ENCODE data around the gene SPRED2. TPM values are rescaled to one million over a fixed set of nuclear protein-coding genes. Genes with fewer than 3 reads are reported as not detected.

SPRED2 gene
- total and polyA plus RNA-seq, 2 of the 8 experiments (the other 6 are each of a cell fraction or from before 2014, with no cell fraction given): 15.3 to 22.5 TPM

DNA sequence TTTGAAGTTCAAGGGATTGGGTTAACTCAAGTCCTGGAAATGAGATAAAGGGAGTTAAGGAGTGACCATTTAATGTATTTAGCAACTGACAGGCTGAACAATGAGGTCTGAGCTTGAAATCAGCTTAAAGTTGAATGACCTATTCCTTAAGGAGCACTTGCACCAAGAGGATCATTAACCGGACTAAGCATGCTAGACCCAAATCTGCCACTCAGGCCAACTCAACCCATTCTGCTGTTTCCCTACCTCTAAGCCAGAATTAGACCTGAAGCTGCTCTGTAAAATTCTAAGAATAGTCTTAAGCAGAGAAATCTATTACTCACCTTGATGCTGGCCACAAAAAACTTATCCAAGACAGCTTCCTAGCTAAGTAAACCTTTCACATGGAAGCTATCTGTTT, 59.8 kb downstream of the SPRED2 start:
- TF ChIP-seq GABPA (IDR thresholded peaks at IDR 0.05; ENCODE audit: borderline replicate concordance, insufficient read depth, low read length) (no peak), TAF7 (optimal IDR thresholded peaks at IDR 0.05; ENCODE audit: borderline replicate concordance, low read depth, low read length) (no peak), KDM1A (IDR thresholded peaks at IDR 0.05; ENCODE audit: borderline replicate concordance, low read length) (no peak), RBBP5 (IDR thresholded peaks at IDR 0.05; ENCODE audit: borderline replicate concordance, low read depth, low read length) (no peak), KDM5A (IDR thresholded peaks at IDR 0.05; ENCODE audit: low read length) (no peak), KDM4A (IDR thresholded peaks at IDR 0.05; ENCODE audit: low read depth, low read length, severe bottlenecking) (no peak), ASH2L (IDR thresholded peaks at IDR 0.05; ENCODE audit: low read length) (no peak), ZNF274 (IDR thresholded peaks at IDR 0.05; ENCODE audit: borderline replicate concordance, extremely low read depth, low read length) (no peak), USF2 (IDR thresholded peaks at IDR 0.05; ENCODE audit: low read length) (no peak), POU5F1 (IDR thresholded peaks at IDR 0.05; ENCODE audit: low read depth, low read length) (no peak)
- TF ChIP-seq, protein P1, sequence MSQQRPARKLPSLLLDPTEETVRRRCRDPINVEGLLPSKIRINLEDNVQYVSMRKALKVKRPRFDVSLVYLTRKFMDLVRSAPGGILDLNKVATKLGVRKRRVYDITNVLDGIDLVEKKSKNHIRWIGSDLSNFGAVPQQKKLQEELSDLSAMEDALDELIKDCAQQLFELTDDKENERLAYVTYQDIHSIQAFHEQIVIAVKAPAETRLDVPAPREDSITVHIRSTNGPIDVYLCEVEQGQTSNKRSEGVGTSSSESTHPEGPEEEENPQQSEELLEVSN (IDR thresholded peaks at IDR 0.05): no peak
- DNase-seq (ENCODE audit: low read depth in 1 of 2, low spot score in 2 of 2) (no peak), FAIRE-seq (no peak)
- Histone ChIP-seq H3K23me2 (ENCODE audit: low read depth, low read length) (no peaks in the 10 kb centered on the region), H2BK12ac (ENCODE audit: low read depth, low read length) (no peak overlapping the region), H4K8ac (ENCODE audit: extremely low read depth, insufficient read depth, low read length) (no peak overlapping the region), H2AFZ (ENCODE audit: low read length) (no peak overlapping the region), H2BK15ac (ENCODE audit: low read length) (no peak overlapping the region), H4K20me1 (replicated peaks in 1 of 2; ENCODE audit: control insufficient read depth in 1 of 2, insufficient read depth in 2 of 2, low read length in 2 of 2) (peaks cover 1 to 7% of the 10 kb centered on the region in 2 experiments), H2BK5ac (ENCODE audit: low read depth, low read length) (no peak overlapping the region), H3K9me3 (ENCODE audit: insufficient read depth in 2 of 2, low read depth in 1 of 2, low read length in 1 of 2) (no peaks in the 10 kb centered on the region), H2BK120ac (replicated peaks; ENCODE audit: low read depth, low read length) (no peak overlapping the region), H4K5ac (ENCODE audit: insufficient read length, low read depth, low read length) (no peak overlapping the region), H2AK5ac (ENCODE audit: low read depth, low read length) (no peak overlapping the region), H3K4me3 (ENCODE audit: extremely low read depth in 1 of 4, insufficient read depth in 2 of 4, low read depth in 3 of 4, low read length in 4 of 4) (no peak overlapping the region), H2BK20ac (ENCODE audit: low read length) (no peak overlapping the region), H3K36me3 (ENCODE audit: control insufficient read depth in 2 of 4, insufficient read depth in 4 of 4, low read length in 3 of 4) (no peaks in the 10 kb centered on the region), H3K23ac (ENCODE audit: insufficient read length) (no peak overlapping the region), H4K91ac (replicated peaks; ENCODE audit: insufficient read length, low read length) (no peak overlapping the region), H3K14ac (ENCODE audit: insufficient read length) (no peak overlapping the region), H3K27ac (ENCODE audit: low read depth, low read length) (no peak overlapping the region), H3K18ac (ENCODE audit: extremely low read depth, low read length) (no peak overlapping the region), H3K27me3 (replicated peaks in 1 of 4; ENCODE audit: control insufficient read depth in 3 of 4, extremely low read depth in 1 of 4, insufficient read depth in 3 of 4, low read length in 3 of 4) (no peaks in the 10 kb centered on the region), H3K79me2 (ENCODE audit: control insufficient read depth in 1 of 2, insufficient read depth in 2 of 2, low read length in 2 of 2) (no peaks in the 10 kb centered on the region; a peak in 2 of 4 replicates), H3K56ac (replicated peaks; ENCODE audit: insufficient read length, low read depth, low read length) (no peak overlapping the region), H3K4ac (replicated peaks; ENCODE audit: insufficient read length, low read depth, low read length) (no peak overlapping the region), H3K9ac (replicated peaks in 1 of 4; ENCODE audit: extremely low read depth in 1 of 4, low read depth in 3 of 4, low read length in 3 of 4) (no peak overlapping the region), H3K79me1 (ENCODE audit: low read depth, low read length) (peaks cover 9% of the 10 kb centered on the region), H3K4me2 (ENCODE audit: insufficient read depth in 1 of 2, low read depth in 2 of 2, low read length in 2 of 2) (no peak overlapping the region), H3K4me1 (replicated peaks in 1 of 4; ENCODE audit: control insufficient read depth in 3 of 4, insufficient read depth in 4 of 4, low read length in 3 of 4) (peaks cover 0 to 6% (median 2%) of the 10 kb centered on the region in 4 experiments; a peak in 5 of 7 replicates)
- POLR2A ChIA-PET (ENCODE audit: partially characterized antibody): no interaction called here
- 90% methylated on average over 1 of the region's 1 CpG; no CpG with 5 or more reads in 1 of the 2 experiments for WGBS, 2 experiments (ENCODE audit: extremely low coverage in 1 of 2, insufficient coverage in 1 of 2, insufficient read length in 1 of 2, insufficient replicate concordance in 2 of 2, low coverage in 1 of 2, low lambda C conversion rate in 2 of 2, missing lambda C conversion rate in 1 of 2)
- CTCF ChIA-PET (ENCODE audit: partially characterized antibody): interaction anchor here (0.6 to 7.8 kb wide), 6 partner anchors 14 to 158 kb away, joined by 3 to 42 read pairs (median 5); no protein-coding TSS in a partner anchor

Measured in H1 (cell line).